Measurements from ENCODE around the gene KRT17.

DNA sequence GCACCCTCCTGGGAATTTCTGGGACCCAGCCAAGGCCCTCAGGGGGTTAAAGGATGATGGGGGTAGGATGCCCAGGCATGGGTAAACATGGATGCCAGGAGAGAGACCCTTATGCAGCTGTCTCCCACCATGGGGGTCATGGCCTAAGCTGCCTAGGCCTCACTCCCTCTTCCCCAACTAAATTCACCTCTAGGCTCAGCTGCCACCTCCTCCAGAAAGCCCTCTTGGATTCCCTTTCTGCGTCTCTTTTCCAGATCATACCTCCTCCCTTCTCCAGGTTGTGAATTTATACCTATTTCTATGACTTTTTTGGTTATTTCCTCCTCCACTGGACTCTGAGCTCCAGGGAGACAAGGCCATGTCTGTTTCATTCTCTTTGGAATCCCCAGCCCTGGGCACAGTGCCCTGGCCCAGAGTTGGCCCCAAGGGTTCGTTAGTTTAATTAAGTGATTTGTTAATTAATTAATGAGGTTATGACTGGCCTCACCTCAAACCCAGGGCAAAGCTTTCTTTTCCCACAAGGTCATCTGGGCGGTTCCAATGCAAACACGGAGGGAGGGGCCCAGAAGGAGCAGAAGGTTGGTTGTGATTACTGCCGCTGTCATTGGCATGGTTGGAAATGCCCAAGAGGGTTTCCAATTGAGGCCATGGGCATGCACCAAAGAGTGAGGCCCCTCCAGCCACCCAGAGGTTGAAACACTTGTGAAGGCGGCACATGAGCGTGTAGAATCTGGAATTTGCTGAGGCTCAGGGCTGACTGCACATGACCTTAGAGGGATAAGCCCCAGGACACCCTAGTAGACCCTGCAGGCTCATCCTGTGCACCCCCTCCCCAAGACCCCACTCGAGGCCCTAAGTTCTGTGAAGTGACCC lies 6.9 kb upstream of the KRT17 start:
- TF ChIP-seq, protein P1, sequence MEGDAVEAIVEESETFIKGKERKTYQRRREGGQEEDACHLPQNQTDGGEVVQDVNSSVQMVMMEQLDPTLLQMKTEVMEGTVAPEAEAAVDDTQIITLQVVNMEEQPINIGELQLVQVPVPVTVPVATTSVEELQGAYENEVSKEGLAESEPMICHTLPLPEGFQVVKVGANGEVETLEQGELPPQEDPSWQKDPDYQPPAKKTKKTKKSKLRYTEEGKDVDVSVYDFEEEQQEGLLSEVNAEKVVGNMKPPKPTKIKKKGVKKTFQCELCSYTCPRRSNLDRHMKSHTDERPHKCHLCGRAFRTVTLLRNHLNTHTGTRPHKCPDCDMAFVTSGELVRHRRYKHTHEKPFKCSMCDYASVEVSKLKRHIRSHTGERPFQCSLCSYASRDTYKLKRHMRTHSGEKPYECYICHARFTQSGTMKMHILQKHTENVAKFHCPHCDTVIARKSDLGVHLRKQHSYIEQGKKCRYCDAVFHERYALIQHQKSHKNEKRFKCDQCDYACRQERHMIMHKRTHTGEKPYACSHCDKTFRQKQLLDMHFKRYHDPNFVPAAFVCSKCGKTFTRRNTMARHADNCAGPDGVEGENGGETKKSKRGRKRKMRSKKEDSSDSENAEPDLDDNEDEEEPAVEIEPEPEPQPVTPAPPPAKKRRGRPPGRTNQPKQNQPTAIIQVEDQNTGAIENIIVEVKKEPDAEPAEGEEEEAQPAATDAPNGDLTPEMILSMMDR (IDR thresholded peaks at IDR 0.05; ENCODE audit: borderline replicate concordance, extremely low read depth, low read length, poor library complexity, severe bottlenecking) = no peak
- no peak for TF ChIP-seq EZH2 (IDR thresholded peaks at IDR 0.05; ENCODE audit: borderline replicate concordance, low read depth, low read length, severe bottlenecking)
